ENCODE measurements around the gene TNFRSF6B.

Gene TNFRSF6B

DNA sequence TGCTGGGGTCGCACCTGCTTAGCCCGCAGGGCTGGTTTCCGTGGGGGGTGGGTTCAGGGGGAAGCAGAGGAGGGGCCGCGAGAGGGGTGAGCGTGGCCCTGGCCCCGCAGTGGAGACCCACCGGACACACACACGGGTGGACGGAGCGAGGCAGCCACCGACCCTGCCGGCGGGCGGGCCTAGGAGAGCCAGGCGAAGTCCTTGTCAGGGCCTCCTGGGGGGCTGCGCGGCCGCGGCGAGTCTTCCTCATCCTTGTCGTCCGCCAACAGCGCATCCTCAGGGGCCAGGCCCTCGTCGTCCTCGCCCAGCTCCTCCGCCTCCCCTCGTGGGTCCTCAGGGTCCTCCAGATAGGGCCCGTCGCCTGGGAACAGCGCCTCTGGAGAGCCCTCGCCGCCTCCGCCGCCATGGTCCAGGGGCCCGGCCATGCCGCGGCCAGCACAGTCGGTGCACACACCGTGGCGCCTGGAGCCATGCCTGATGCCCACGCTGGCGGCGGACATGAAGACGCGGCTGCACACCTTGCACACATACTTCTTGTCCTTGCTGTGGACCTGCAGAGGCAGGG, 50.4 kb downstream of the TNFRSF6B start:
- no peak for DNase-seq (ENCODE audit: low read depth in 2 of 3, low spot score in 1 of 3)

DNA sequence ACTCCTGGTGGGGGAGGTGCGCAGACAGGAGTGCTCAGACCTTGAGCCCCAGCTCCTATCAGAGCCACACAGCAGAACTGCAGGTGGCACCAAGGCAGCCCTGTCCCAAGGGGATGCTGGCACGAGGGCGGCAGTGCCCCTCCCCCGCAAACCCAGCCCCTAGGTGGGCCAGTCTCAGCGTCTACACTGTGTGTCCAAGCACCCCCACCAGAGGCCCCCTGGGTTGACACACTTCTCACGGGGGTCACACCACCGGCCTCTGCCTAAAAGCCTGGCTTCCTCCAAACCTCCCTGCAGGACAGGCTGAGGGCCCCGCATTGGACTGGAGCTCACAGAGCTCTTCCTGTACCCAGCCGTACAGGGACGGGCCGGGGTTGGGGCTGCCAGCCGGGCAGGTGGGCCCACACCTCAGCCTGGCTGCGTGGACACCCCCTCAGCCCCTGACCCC, 51.2 kb downstream of the TNFRSF6B start:
- no peak for DNase-seq (ENCODE audit: low read depth in 2 of 3, low spot score in 1 of 3)

Data from stimulated activated CD4-positive, alpha-beta T cell treated with anti-CD3 and anti-CD28 coated beads, Interleukin-12 subunit alpha, Interleukin-12 subunit beta, amount 100 ng/mL, for 48 hours (primary cell).